Progenitor cell of endocrine pancreas (in vitro differentiated cells): ENCODE results near the gene C5AR1. TPM values are rescaled to one million over a fixed set of nuclear protein-coding genes. Genes with fewer than 3 reads are reported as not detected.

Experiments
- DNase-seq: peaks from one replicate; pipeline ENCODE4 v3.0.0; 2021; ENCODE audit warnings: low spot score; ENCODE audit not compliant: unreplicated experiment
- H3K27ac Mint-ChIP-seq: 2 replicates; pipeline ENCODE4 v1.8.0; 2021; ENCODE audit warnings: mild to moderate bottlenecking, moderate library complexity, mixed read lengths
- H3K27me3 Mint-ChIP-seq: 2 replicates; pipeline ENCODE4 v1.8.0; 2021; ENCODE audit warnings: mixed read lengths
- H3K36me3 Mint-ChIP-seq: 2 replicates; pipeline ENCODE4 v1.8.0; 2022; ENCODE audit warnings: mixed read lengths; ENCODE audit not compliant: insufficient read depth
- H3K4me1 Mint-ChIP-seq: 2 replicates; pipeline ENCODE4 v1.8.0; 2021; ENCODE audit warnings: low read depth, mixed read lengths
- H3K4me3 Mint-ChIP-seq: 2 replicates; pipeline ENCODE4 v1.8.0; 2021; ENCODE audit warnings: low read depth, mild to moderate bottlenecking, moderate library complexity, mixed read lengths
- H3K9me3 Mint-ChIP-seq: 2 replicates; pipeline ENCODE4 v1.8.0; 2021; ENCODE audit warnings: low read depth, mixed read lengths
- CTCF ChIP-seq: fragments of 200-600 bp; sonication (generic); IDR thresholded peaks from one replicate; pipeline ENCODE4 v1.5.0; 2021; ENCODE audit warnings: antibody characterized with exemption, mild to moderate bottlenecking; ENCODE audit not compliant: unreplicated experiment
- total RNA-seq: library from RNA; stranded (reverse); gene quantifications from 2 replicates; pipeline ENCODE4 v1.2.1, GENCODE V29; 2021

C5AR1 gene
- total RNA-seq, 1 donor from 2014 or later, result 2.4 TPM

GRCh38 chr19:47323409-47323808, 13.7 kb downstream of the C5AR1 start:
- peaks cover 12% of the 10 kb centered on the region for H3K27me3 Mint-ChIP-seq
- TF ChIP-seq CTCF, result no peak
- no peaks in the 10 kb centered on the region for H3K9me3 Mint-ChIP-seq
- DNase-seq, result no peak
- no peaks in the 10 kb centered on the region for H3K4me1 Mint-ChIP-seq
- H3K36me3 Mint-ChIP-seq, result no peaks in the 10 kb centered on the region
- no peak overlapping the region for H3K4me3 Mint-ChIP-seq
- H3K27ac Mint-ChIP-seq, result no peak overlapping the region

GRCh38 chr19:47323872-47324271, 14.2 kb downstream of the C5AR1 start:
- Mint-ChIP-seq H3K9me3 (no peaks in the 10 kb centered on the region), H3K4me1 (no peaks in the 10 kb centered on the region), H3K36me3 (no peaks in the 10 kb centered on the region), H3K27me3 (peaks cover 12% of the 10 kb centered on the region), H3K27ac (no peak overlapping the region), H3K4me3 (no peak overlapping the region)
- TF ChIP-seq CTCF, result no peak
- DNase-seq, result no peak

- Mint-ChIP-seq H3K4me3 (no peak overlapping the region), H3K27ac (no peak overlapping the region), H3K4me1 (no peaks in the 10 kb centered on the region), H3K9me3 (no peaks in the 10 kb centered on the region), H3K36me3 (no peaks in the 10 kb centered on the region), H3K27me3 (peaks cover 12% of the 10 kb centered on the region)
- TF ChIP-seq CTCF, result no peak
- no peak for DNase-seq
Observed at GRCh38 chr19:47324502-47324901, 14.8 kb downstream of the C5AR1 start.

GRCh38 chr19:47330466-47330869, 20.8 kb downstream of the C5AR1 start:
- H3K4me1 Mint-ChIP-seq, result no peaks in the 10 kb centered on the region
- DNase-seq, result no peak
- H3K36me3 Mint-ChIP-seq, result no peaks in the 10 kb centered on the region
- H3K27ac Mint-ChIP-seq, result no peak overlapping the region
- TF ChIP-seq CTCF, result no peak
- no peaks in the 10 kb centered on the region for H3K9me3 Mint-ChIP-seq
- H3K27me3 Mint-ChIP-seq, result peaks cover 5% of the 10 kb centered on the region
- no peak overlapping the region for H3K4me3 Mint-ChIP-seq

- peaks cover 5% of the 10 kb centered on the region for H3K27me3 Mint-ChIP-seq
- H3K27ac Mint-ChIP-seq, result no peak overlapping the region
- H3K4me3 Mint-ChIP-seq, result no peak overlapping the region
Observed at GRCh38 chr19:47331490-47331889, 21.8 kb downstream of the C5AR1 start.

More at GRCh38 chr19:47331490-47331889, 21.8 kb downstream of the C5AR1 start:
- H3K36me3 Mint-ChIP-seq, result no peaks in the 10 kb centered on the region
- no peak for DNase-seq
- no peaks in the 10 kb centered on the region for H3K9me3 Mint-ChIP-seq
- TF ChIP-seq CTCF, result no peak
- H3K4me1 Mint-ChIP-seq, result no peaks in the 10 kb centered on the region
